Hindlimb muscle (tissue), 1 donor: ENCODE measurements around the gene CGB1. TPM values are rescaled to one million over a fixed set of nuclear protein-coding genes. Genes with fewer than 3 reads are reported as not detected.
"Not testable (repeated sequence)": the region's sequence is repeated elsewhere in the genome, so short reads cannot be mapped to it uniquely, and the experiment has no call there.

Experiments used
- DNase-seq: peaks from one replicate; pipeline ENCODE4 v3.0.0-alpha.2; 2013
- polyA plus RNA-seq: library from polyadenylated mRNA; unstranded; fragments of 120-200 nt; gene quantifications from one replicate; pipeline ENCODE4 v1.2.1, GENCODE V29; 2013; ENCODE audit not compliant: insufficient read length

CGB1 gene
- not detected for polyA plus RNA-seq

GRCh38 chr19:49036815-49037214 lies at the start of gene CGB1:
Gene CGB1, minus strand, starts transcription at chr19:49036895. Its CDS starts 184 bp downstream, at chr19:49036711.
- DNase-seq = not testable (repeated sequence)

GRCh38 chr19:49086296-49086695 lies 49.6 kb upstream of the CGB1 start:
- DNase-seq = no peak

- no peak for DNase-seq
Observed at GRCh38 chr19:49085868-49086232, 49.2 kb upstream of the CGB1 start.

- DNase-seq = peak; percentile 100
Observed at GRCh38 chr19:49085020-49085867, 48.5 kb upstream of the CGB1 start, which contains the start of gene SNRNP70. Gene SNRNP70, plus strand, starts transcription at chr19:49085451. Its CDS starts 964 bp downstream, at chr19:49086415.

GRCh38 chr19:49084206-49085019 lies 47.7 kb upstream of the CGB1 start:
- no peak for DNase-seq

- DNase-seq = no peak
Observed at GRCh38 chr19:49081273-49081672, 44.6 kb upstream of the CGB1 start.

- no peak for DNase-seq
Observed at GRCh38 chr19:49080392-49080791, 43.7 kb upstream of the CGB1 start.

GRCh38 chr19:49074869-49075268 lies 38.2 kb upstream of the CGB1 start:
- DNase-seq = not testable (repeated sequence)

GRCh38 chr19:49073514-49074378 lies 37.1 kb upstream of the CGB1 start:
- no peak for DNase-seq

GRCh38 chr19:49071860-49072547 lies 35.3 kb upstream of the CGB1 start:
- no peak for DNase-seq

- DNase-seq = no peak
Observed at GRCh38 chr19:49070416-49070815, 33.7 kb upstream of the CGB1 start.

- no peak for DNase-seq
Observed at GRCh38 chr19:49069026-49069425, 32.3 kb upstream of the CGB1 start.

- no peak for DNase-seq
Observed at GRCh38 chr19:49067554-49067953, 30.9 kb upstream of the CGB1 start.

GRCh38 chr19:49065905-49066512 lies 29.3 kb upstream of the CGB1 start:
- DNase-seq = no peak

GRCh38 chr19:49064768-49065611 lies 28.3 kb upstream of the CGB1 start, which contains the start of gene NTF4:
Gene NTF4, minus strand, starts transcription at chr19:49064818. Its CDS starts 2,821 bp downstream, at chr19:49061997.
- DNase-seq = no peak

- no peak for DNase-seq
Observed at GRCh38 chr19:49064029-49064629, 27.4 kb upstream of the CGB1 start.

GRCh38 chr19:49061445-49061844 lies 24.8 kb upstream of the CGB1 start:
- DNase-seq = no peak

- DNase-seq = no peak
Observed at GRCh38 chr19:49061000-49061399, 24.3 kb upstream of the CGB1 start.

GRCh38 chr19:49059053-49059452 lies 22.4 kb upstream of the CGB1 start:
- no peak for DNase-seq

GRCh38 chr19:49058562-49058961 lies 21.9 kb upstream of the CGB1 start:
- no peak for DNase-seq
